A673 (cell line): ENCODE measurements around the gene ARHGAP1. TPM values are rescaled to one million over a fixed set of nuclear protein-coding genes. Genes with fewer than 3 reads are reported as not detected.

ENCODE experiments used
- BruUV-seq: library from RNA; stranded (reverse); fragments of 400-500 nt; replicated peaks from 2 replicates; lab custom pipeline; 2021; lab: Mats Ljungman, UMichigan
- CTCF ChIA-PET: fragments of 300-600 bp; sonication (Branson Sonifier 250); formaldehyde crosslinking; loops from one replicate; lab custom pipeline; 2022; ENCODE audit warnings: antibody characterized with exemption; lab: Charles Lee
- POLR2A ChIA-PET: fragments of 300-600 bp; sonication (Branson Sonifier 250); formaldehyde crosslinking; loops from one replicate; lab custom pipeline; 2022; ENCODE audit warnings: antibody characterized with exemption; ENCODE audit not compliant: low non-redundant PET; lab: Charles Lee
- DNase-seq: peaks from one replicate; pipeline ENCODE4 v3.0.0-alpha.2; 2015; ENCODE audit warnings: low spot score
- H3K27ac ChIP-seq: fragments of 200-600 bp; sonication (generic); 2 replicates; pipeline ENCODE4 v1.5.1; 2016; ENCODE audit warnings: mixed run types, low read depth, mild to moderate bottlenecking, mixed read lengths, antibody characterized with exemption, low read length; ENCODE audit not compliant: poor library complexity, severe bottlenecking
- H3K27me3 ChIP-seq: fragments of 200-600 bp; sonication (generic); replicated peaks from 2 replicates; pipeline ENCODE4 v1.6.1; 2017; ENCODE audit warnings: mixed run types, low read depth, mild to moderate bottlenecking, mixed read lengths, antibody characterized with exemption, low read length; ENCODE audit not compliant: insufficient read depth, poor library complexity
- H3K36me3 ChIP-seq: fragments of 200-600 bp; sonication (generic); 2 replicates; pipeline ENCODE4 v1.6.1; 2016; ENCODE audit warnings: mixed run types, mild to moderate bottlenecking, mixed read lengths, antibody characterized with exemption, low read length; ENCODE audit not compliant: insufficient read depth, poor library complexity, severe bottlenecking
- H3K4me1 ChIP-seq: fragments of 200-600 bp; sonication (generic); 2 replicates; pipeline ENCODE4 v1.6.1; 2017; ENCODE audit warnings: mixed run types, mild to moderate bottlenecking, mixed read lengths, antibody characterized with exemption, low read length; ENCODE audit not compliant: insufficient read depth, poor library complexity, severe bottlenecking
- H3K4me3 ChIP-seq: fragments of 200-600 bp; sonication (generic); 2 replicates; pipeline ENCODE4 v1.5.1; 2016; ENCODE audit warnings: low read depth, mixed run types, mild to moderate bottlenecking, mixed read lengths, low read length; ENCODE audit not compliant: poor library complexity, severe bottlenecking
- H3K9me3 ChIP-seq: fragments of 200-600 bp; sonication (generic); 2 replicates; pipeline ENCODE4 v1.6.1; 2016; ENCODE audit warnings: mixed run types, low read depth, mild to moderate bottlenecking, mixed read lengths, antibody characterized with exemption, low read length; ENCODE audit not compliant: poor library complexity, severe bottlenecking
- EZH2 ChIP-seq: fragments of 200-600 bp; sonication (generic); IDR thresholded peaks from 2 replicates; pipeline ENCODE4 v1.6.1; 2017; ENCODE audit warnings: borderline replicate concordance, low read depth, mild to moderate bottlenecking, mixed read lengths, antibody characterized with exemption, low read length; ENCODE audit not compliant: poor library complexity, severe bottlenecking
- intact Hi-C: fragments of 100-400 bp; cut with micrococcal nuclease; formaldehyde crosslinking; loops from one replicate; pipeline ENCODE4 v1.10.0; 2022; ENCODE audit not compliant: unreplicated experiment
- total RNA-seq: library from RNA; stranded (reverse); gene quantifications from 2 replicates; pipeline ENCODE4 v1.2.3, GENCODE V29; 2021
- TF ChIP-seq, protein P1 (sequence below): fragments of 300-800, 200-600 bp; sonication (generic); conservative IDR thresholded peaks from 2 replicates; pipeline ENCODE4 v1.5.1; 2017; ENCODE audit warnings: low read depth, mild to moderate bottlenecking, antibody characterized with exemption, low read length, moderate library complexity, mixed read lengths

ARHGAP1 gene
- total RNA-seq, 1 experiment from 2014 or later: 89.3 TPM

DNA sequence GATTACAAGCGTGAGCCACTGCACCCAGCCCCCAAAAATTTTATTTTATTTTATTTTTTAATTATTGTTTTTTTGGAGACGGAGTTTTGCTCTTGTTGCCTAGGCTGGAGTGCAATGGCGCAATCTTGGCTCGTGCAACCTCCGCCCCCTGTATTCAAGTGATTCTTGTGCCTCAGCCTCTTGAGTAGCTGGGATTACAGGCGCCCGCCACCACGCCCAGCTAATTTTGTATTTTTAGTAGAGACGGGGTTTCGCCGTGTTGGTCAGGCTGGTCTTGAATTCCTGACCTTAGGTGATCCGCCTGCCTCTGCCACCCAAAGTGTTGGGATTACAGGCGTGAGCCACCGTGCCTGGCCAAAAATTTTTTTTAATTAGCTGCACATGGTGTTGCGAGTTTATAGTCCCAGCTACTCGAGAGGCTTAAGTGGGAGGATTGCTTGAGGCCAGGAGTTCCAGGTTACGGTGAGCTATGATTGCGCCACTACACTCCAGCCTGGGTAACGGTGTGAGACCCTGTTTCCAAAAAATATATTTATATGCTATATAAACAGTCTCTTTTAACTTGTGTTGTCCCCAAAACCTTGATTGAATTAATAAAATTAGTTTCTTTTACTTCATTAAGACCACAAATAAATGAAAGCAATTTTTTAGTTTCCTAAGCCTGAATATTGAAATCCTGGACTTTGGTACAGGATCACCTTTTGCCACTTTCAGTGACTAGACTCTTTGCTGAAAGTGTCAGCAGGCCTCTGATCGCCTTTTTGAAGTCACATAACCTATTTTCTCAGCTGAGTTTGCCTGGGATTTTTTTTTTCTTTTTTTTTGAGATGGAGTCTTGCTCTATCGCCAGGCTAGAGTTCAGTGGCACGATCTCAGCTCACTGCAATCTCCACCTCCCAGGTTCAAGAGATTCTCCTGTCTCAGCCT is 66.9 kb downstream of the ARHGAP1 start:
- TF ChIP-seq, protein P1, sequence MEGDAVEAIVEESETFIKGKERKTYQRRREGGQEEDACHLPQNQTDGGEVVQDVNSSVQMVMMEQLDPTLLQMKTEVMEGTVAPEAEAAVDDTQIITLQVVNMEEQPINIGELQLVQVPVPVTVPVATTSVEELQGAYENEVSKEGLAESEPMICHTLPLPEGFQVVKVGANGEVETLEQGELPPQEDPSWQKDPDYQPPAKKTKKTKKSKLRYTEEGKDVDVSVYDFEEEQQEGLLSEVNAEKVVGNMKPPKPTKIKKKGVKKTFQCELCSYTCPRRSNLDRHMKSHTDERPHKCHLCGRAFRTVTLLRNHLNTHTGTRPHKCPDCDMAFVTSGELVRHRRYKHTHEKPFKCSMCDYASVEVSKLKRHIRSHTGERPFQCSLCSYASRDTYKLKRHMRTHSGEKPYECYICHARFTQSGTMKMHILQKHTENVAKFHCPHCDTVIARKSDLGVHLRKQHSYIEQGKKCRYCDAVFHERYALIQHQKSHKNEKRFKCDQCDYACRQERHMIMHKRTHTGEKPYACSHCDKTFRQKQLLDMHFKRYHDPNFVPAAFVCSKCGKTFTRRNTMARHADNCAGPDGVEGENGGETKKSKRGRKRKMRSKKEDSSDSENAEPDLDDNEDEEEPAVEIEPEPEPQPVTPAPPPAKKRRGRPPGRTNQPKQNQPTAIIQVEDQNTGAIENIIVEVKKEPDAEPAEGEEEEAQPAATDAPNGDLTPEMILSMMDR: no peak
- TF ChIP-seq EZH2: no peak
- Histone ChIP-seq H3K27me3 (no peaks in the 10 kb centered on the region), H3K4me1 (no peaks in the 10 kb centered on the region), H3K4me3 (no peak overlapping the region), H3K27ac (no peak overlapping the region), H3K9me3 (no peaks in the 10 kb centered on the region), H3K36me3 (peaks cover 18% of the 10 kb centered on the region)
- ChIA-PET CTCF (no interaction called here), POLR2A (no interaction called here)
- no peak for DNase-seq
- intact Hi-C loops: no loop called here
- no TSS peak for BruUV-seq

GRCh38 chr11:46632502-46632901 is 67.9 kb downstream of the ARHGAP1 start:
- no peak for TF ChIP-seq EZH2
- TF ChIP-seq, protein P1: no peak
- peaks cover 12% of the 10 kb centered on the region for H3K36me3 ChIP-seq
- no peak overlapping the region for H3K27ac ChIP-seq
- H3K4me1 ChIP-seq: no peaks in the 10 kb centered on the region
- DNase-seq: no peak
- CTCF ChIA-PET: no interaction called here
- H3K4me3 ChIP-seq: no peak overlapping the region
- POLR2A ChIA-PET: no interaction called here
- H3K27me3 ChIP-seq: no peaks in the 10 kb centered on the region
- H3K9me3 ChIP-seq: no peaks in the 10 kb centered on the region
- intact Hi-C loops: no loop called here
- TSS peak; percentile 15 for BruUV-seq

GRCh38 chr11:46631676-46632075 is 68.7 kb downstream of the ARHGAP1 start:
- Histone ChIP-seq H3K27me3 (no peaks in the 10 kb centered on the region), H3K36me3 (peaks cover 8% of the 10 kb centered on the region), H3K9me3 (no peaks in the 10 kb centered on the region), H3K4me1 (no peaks in the 10 kb centered on the region), H3K4me3 (no peak overlapping the region), H3K27ac (no peak overlapping the region)
- intact Hi-C loops: no loop called here
- ChIA-PET CTCF (no interaction called here), POLR2A (no interaction called here)
- BruUV-seq: no TSS peak
- TF ChIP-seq, protein P1: no peak
- no peak for TF ChIP-seq EZH2
- no peak for DNase-seq
